OCI-LY7 (cell line): ENCODE data around the gene PRKG1. TPM values are rescaled to one million over a fixed set of nuclear protein-coding genes. Genes with fewer than 3 reads are reported as not detected.

Experiments
- BruUV-seq: library from RNA; stranded (reverse); fragments of 400-500 nt; replicated peaks from 2 replicates; lab custom pipeline; 2021; lab: Mats Ljungman, UMichigan
- CTCF ChIA-PET: fragments of 300-600 bp; sonication (Branson Sonifier 250); formaldehyde crosslinking; loops from one replicate; lab custom pipeline; 2022; ENCODE audit warnings: antibody characterized with exemption; ENCODE audit not compliant: unreplicated experiment; lab: Charles Lee
- POLR2A ChIA-PET: fragments of 300-600 bp; sonication (Branson Sonifier 250); formaldehyde crosslinking; loops from one replicate; lab custom pipeline; 2022; ENCODE audit warnings: antibody characterized with exemption; lab: Charles Lee
- DNase-seq: peaks from one replicate; pipeline ENCODE4 v3.0.0-alpha.2; 2015; ENCODE audit warnings: low spot score
- H2AFZ ChIP-seq: fragments of 200-600 bp; sonication (generic), shearing (Covaris generic); 2 replicates; pipeline ENCODE4 v1.6.1; 2014; ENCODE audit warnings: mild to moderate bottlenecking, antibody characterized with exemption, low read length, moderate library complexity
- H3K27ac ChIP-seq: fragments of 200-600 bp; sonication (generic); 2 replicates; pipeline ENCODE4 v1.5.1; 2014; ENCODE audit warnings: mixed run types, low read depth, mild to moderate bottlenecking, moderate library complexity, low read length, inconsistent platforms; ENCODE audit not compliant: poor library complexity, severe bottlenecking
- H3K36me3 ChIP-seq: fragments of 200-600 bp; sonication (generic); 2 replicates; pipeline ENCODE4 v1.6.1; 2014; ENCODE audit warnings: mild to moderate bottlenecking, antibody characterized with exemption, low read length, moderate library complexity, mixed read lengths; ENCODE audit not compliant: insufficient read depth
- H3K4me1 ChIP-seq: fragments of 200-600 bp; sonication (generic); 2 replicates; pipeline ENCODE4 v1.5.1; 2014; ENCODE audit warnings: mild to moderate bottlenecking, low read length; ENCODE audit not compliant: insufficient read depth, poor library complexity, severe bottlenecking
- H3K4me2 ChIP-seq: fragments of 200-600 bp; sonication (generic); 2 replicates; pipeline ENCODE4 v1.6.1; 2014; ENCODE audit warnings: mild to moderate bottlenecking, low read length
- H3K4me3 ChIP-seq: fragments of 200-600 bp; sonication (generic); 2 replicates; pipeline ENCODE4 v1.5.1; 2014; ENCODE audit warnings: mild to moderate bottlenecking, low read depth, low read length; ENCODE audit not compliant: poor library complexity, severe bottlenecking
- H3K79me2 ChIP-seq: fragments of 200-600 bp; sonication (generic); 2 replicates; pipeline ENCODE4 v1.6.1; 2016; ENCODE audit warnings: low read depth, mild to moderate bottlenecking, low read length, moderate library complexity, mixed read lengths; ENCODE audit not compliant: insufficient read depth
- H3K9me2 ChIP-seq: fragments of 200-600 bp; sonication (generic); 2 replicates; pipeline ENCODE4 v1.6.1; 2016; ENCODE audit warnings: mild to moderate bottlenecking, low read length, mixed read lengths; ENCODE audit not compliant: insufficient read depth
- H3K9me3 ChIP-seq: fragments of 200-600 bp; sonication (generic); 2 replicates; pipeline ENCODE4 v1.6.1; 2014; ENCODE audit warnings: mild to moderate bottlenecking, mixed run types, low read length, mixed read lengths
- H4K20me1 ChIP-seq: fragments of 200-600 bp; sonication (generic); 2 replicates; pipeline ENCODE4 v1.6.1; 2014; ENCODE audit warnings: mild to moderate bottlenecking, antibody characterized with exemption, low read length, moderate library complexity, mixed read lengths; ENCODE audit not compliant: insufficient read depth
- CTCF ChIP-seq: fragments of 200-600 bp; sonication (generic); conservative IDR thresholded peaks from 2 replicates; pipeline ENCODE4 v1.5.1; 2014; ENCODE audit warnings: mild to moderate bottlenecking, antibody characterized with exemption, low read length, moderate library complexity, mixed read lengths
- EZH2phosphoT487 ChIP-seq: fragments of 200-600 bp; sonication (generic); IDR thresholded peaks from 2 replicates; pipeline ENCODE4 v1.6.1; 2018; ENCODE audit warnings: low read depth, borderline replicate concordance, mild to moderate bottlenecking, mixed run types, antibody characterized with exemption, low read length, moderate library complexity, mixed read lengths
- intact Hi-C: fragments of 100-400 bp; cut with micrococcal nuclease; formaldehyde crosslinking; loops from one replicate; pipeline ENCODE4 v1.10.0; 2022; ENCODE audit not compliant: unreplicated experiment
- total RNA-seq, 2 experiments: library from RNA; depleted of rRNA in 1 of 2; stranded (reverse); fragments of >200 nt in 1 of 2; shearing (Covaris generic) in 1 of 2; gene quantifications; 2 replicates each; pipeline ENCODE4 v1.2.3, GENCODE V29; 2014 to 2022

PRKG1 gene
- total RNA-seq, 2 experiments from 2014 or later = not detected

- H3K27ac ChIP-seq = no peak overlapping the region
- ChIA-PET CTCF (no interaction called here), POLR2A (interaction anchor here (0.6 kb wide), 1 partner anchor 142 kb away, joined by 3 read pairs; no protein-coding TSS in a partner anchor)
- no peaks in the 10 kb centered on the region for H3K79me2 ChIP-seq
- DNase-seq = no peak
- intact Hi-C loops = no loop called here
- H3K4me2 ChIP-seq = no peak overlapping the region
- H3K9me2 ChIP-seq = no peaks in the 10 kb centered on the region
- no peaks in the 10 kb centered on the region for H3K36me3 ChIP-seq
- no peaks in the 10 kb centered on the region for H4K20me1 ChIP-seq
- no peak overlapping the region for H2AFZ ChIP-seq
- no peaks in the 10 kb centered on the region for H3K4me1 ChIP-seq
- no peaks in the 10 kb centered on the region for H3K9me3 ChIP-seq
- no peak overlapping the region for H3K4me3 ChIP-seq
- no TSS peak for BruUV-seq
- TF ChIP-seq CTCF (no peak), EZH2phosphoT487 (no peak)
Observed at GRCh38 chr10:51981731-51982130, 907.4 kb downstream of the PRKG1 start.

- Histone ChIP-seq H3K9me2 (no peaks in the 10 kb centered on the region), H4K20me1 (no peaks in the 10 kb centered on the region), H3K9me3 (no peaks in the 10 kb centered on the region), H3K4me2 (no peak overlapping the region), H3K4me1 (no peaks in the 10 kb centered on the region), H3K4me3 (no peak overlapping the region), H3K36me3 (no peaks in the 10 kb centered on the region), H3K27ac (no peak overlapping the region), H3K79me2 (no peaks in the 10 kb centered on the region), H2AFZ (no peak overlapping the region)
- intact Hi-C loops = no loop called here
- TF ChIP-seq EZH2phosphoT487 = no peak
- no peak for TF ChIP-seq CTCF
- no TSS peak for BruUV-seq
- ChIA-PET POLR2A (interaction anchor here (1.4 kb wide), 1 partner anchor 74 kb away, joined by 4 read pairs; no protein-coding TSS in a partner anchor), CTCF (no interaction called here)
- DNase-seq = no peak
Observed at GRCh38 chr10:51983481-51983880, 909.2 kb downstream of the PRKG1 start.

GRCh38 chr10:51985336-51985735 is 911.0 kb downstream of the PRKG1 start:
- BruUV-seq = no TSS peak
- TF ChIP-seq EZH2phosphoT487 (no peak), CTCF (no peak)
- CTCF ChIA-PET = no interaction called here

More at GRCh38 chr10:51985336-51985735, 911.0 kb downstream of the PRKG1 start:
- no peak overlapping the region for H2AFZ ChIP-seq
- H3K27ac ChIP-seq = no peak overlapping the region
- POLR2A ChIA-PET = interaction anchor here (0.9 kb wide), 1 partner anchor 111 kb away, joined by 3 read pairs; no protein-coding TSS in a partner anchor
- no peaks in the 10 kb centered on the region for H3K9me3 ChIP-seq
- H3K36me3 ChIP-seq = no peaks in the 10 kb centered on the region
- no peaks in the 10 kb centered on the region for H3K79me2 ChIP-seq
- no peak overlapping the region for H3K4me3 ChIP-seq
- H3K9me2 ChIP-seq = no peaks in the 10 kb centered on the region
- H3K4me2 ChIP-seq = no peak overlapping the region
- DNase-seq = no peak
- H4K20me1 ChIP-seq = no peaks in the 10 kb centered on the region
- intact Hi-C loops = no loop called here
- no peaks in the 10 kb centered on the region for H3K4me1 ChIP-seq
